Stimulated activated CD8-positive, alpha-beta memory T cell treated with anti-CD3 and anti-CD28 coated beads, Interleukin-7, amount 100 ng/mL, for 1 hour (primary cell): ENCODE measurements around the gene THRB.

Experiments
- DNase-seq, 2 donors: peaks; one replicate each; pipeline ENCODE4 v3.0.0-alpha.2; 2020; ENCODE audit warnings: low read depth in 2 of 2

The THRB gene

GRCh38 chr3:24270204-24270691, 224.4 kb downstream of the THRB start:
- DNase-seq: no peak

DNA sequence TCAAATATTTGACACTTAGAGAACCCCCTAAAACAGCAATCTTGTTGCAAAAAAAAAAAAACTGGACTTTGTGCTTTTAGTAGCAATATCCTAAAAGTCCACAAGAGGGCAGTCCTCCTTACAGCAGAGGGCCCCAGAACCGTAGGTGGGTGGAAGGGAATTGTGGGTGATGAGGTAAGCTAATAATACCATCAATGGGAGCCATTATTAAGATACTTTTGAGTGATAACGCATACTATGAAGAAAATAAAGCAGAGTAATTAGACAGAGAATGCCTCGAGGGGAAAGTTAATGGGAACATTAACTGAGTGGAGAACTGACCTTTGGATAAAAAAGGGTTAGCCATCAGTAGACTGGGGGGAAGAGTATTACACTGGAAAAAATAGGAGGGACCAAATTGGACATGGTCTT, 229.9 kb downstream of the THRB start:
- no peak for DNase-seq

DNA sequence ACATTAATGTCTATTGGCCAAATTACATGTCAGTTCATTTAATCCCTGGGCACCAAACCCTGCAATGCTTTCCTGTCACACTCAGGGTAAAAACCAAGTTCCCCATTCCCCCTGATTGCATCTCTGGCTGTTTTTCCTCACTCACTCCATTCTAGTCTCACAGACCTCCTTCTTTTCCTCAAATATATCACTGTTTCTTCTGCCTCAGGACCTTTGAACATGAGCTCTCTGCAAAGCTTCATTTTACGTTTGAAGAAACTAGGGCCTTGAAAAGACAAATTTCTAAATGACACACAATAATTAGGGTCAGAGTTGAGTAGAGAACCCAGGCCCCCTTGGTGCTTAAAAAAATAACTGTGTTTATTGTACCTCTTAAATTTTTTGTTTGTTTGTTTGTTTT, 230.6 kb downstream of the THRB start:
- DNase-seq: no peak

DNA sequence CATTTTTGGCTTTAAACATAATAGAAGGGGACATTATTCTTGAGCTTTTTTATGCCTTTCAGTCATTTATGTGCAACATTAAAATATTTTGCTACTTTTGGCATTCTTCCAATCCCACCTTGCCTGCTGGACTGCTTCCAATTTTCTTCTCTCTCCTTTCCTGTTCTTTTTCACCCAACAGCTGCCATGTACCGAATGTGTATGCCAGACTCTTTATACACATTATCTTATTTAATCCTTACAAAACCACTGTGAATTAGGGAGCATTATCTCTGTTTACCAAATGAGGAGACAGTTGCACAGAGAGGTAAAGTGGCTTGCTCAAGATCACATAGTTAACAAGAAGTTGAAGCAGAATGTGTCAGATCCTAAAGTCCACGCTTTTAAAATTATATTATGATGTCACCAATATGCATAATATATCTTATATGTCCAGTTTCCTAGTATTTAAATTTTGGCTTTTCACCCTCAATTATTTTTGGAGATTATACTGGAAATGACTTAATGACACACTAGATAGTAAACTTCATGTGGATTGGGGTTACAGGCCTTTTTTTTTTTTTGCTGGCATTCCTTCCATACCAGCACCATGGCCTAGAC, 231.5 kb downstream of the THRB start:
- DNase-seq: no peak

- DNase-seq: no peak
Observed at GRCh38 chr3:24261521-24261920, 233.1 kb downstream of the THRB start.

DNA sequence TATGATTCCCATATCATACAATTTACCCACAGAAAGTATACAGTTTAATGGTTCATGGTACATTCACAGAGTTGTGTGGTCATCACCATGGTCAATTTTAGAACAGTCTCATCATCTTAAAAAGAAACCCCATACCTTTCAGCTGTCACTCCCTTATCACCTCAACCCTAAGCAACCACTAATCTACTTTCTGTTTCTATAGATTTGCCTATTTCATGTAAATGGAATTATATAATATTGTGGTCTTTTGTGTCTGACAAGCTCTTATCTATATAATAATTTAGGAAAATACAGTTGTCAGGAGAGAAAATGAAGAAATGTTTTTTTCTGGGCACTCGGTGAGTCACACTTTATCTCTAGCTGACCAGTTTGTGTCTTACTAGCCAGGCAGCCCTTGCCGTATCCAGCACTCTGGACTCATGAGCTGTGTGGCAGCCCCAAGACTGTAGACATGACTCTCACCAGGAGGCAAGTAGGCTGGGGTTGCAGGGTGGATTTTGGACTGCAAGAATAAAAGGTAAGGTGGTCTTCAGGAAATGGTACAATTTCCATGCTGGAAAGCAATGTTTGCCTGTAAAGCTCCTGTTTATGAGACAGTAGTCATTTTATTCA, 234.6 kb downstream of the THRB start:
- no peak for DNase-seq

GRCh38 chr3:24258727-24259600, 235.7 kb downstream of the THRB start:
- DNase-seq: no peak

- DNase-seq: no peak
Observed at GRCh38 chr3:24258260-24258659, 236.4 kb downstream of the THRB start.

GRCh38 chr3:24255414-24255813, 239.2 kb downstream of the THRB start:
- no peak for DNase-seq

- no peak for DNase-seq
Observed at GRCh38 chr3:24254649-24255048, 240.0 kb downstream of the THRB start.

DNA sequence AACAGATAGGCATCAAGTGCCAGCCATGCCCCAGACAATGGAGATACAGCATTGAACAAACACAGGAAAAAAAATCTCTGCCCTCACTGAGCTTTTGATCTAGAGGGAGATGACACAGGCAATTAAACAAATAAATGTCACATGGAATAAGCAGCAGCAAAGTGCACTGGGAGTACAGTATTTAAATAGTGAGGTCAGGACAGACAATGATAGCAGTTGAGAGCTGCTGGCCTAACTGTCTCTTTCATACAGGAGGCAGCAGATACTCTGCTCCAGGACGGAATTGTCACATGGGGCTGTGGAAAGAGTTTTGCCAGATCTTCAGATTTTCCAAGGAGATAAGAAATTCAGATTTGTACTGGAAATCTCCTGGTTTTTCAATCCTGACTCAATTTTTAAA, 241.3 kb downstream of the THRB start:
- DNase-seq: no peak

GRCh38 chr3:24249523-24249922, 245.1 kb downstream of the THRB start:
- no peak for DNase-seq

DNA sequence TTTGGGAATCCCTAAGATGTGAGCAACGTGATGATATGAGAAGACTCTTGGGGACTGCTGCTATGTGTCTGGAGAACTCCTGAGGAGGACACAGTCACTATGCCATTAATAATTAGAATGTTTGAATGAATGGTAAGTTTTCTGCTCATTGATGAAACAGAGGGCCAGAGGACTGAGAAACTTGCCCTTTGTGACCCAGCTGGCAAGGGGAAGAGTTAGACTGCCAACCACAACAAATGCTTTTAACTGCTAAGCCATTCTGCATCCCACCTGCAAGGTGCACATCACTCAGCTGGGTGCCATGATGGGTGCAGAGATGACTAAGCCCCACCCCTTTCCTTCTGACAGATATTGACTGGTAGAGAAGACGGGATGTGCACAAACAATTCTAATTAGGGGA, 249.6 kb downstream of the THRB start:
- DNase-seq: no peak

DNA sequence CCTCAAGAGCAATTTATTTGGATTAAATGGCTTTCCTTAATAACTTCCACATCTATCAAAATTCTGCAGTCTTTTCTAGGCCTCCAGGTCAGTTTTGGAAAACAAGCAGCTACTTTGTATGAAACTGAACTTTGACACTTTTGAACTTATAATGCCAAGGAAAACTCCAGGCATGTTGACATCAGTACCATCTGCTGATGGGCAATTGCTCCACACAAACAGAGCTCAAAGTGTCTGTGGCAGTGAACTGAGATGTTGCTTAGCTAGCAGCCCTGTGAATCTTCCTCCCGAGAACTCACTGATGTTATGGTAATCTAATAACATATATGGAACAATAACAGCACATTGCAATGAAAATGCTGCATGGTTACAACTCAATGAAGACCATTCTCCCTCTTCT, 250.2 kb downstream of the THRB start:
- no peak for DNase-seq

DNA sequence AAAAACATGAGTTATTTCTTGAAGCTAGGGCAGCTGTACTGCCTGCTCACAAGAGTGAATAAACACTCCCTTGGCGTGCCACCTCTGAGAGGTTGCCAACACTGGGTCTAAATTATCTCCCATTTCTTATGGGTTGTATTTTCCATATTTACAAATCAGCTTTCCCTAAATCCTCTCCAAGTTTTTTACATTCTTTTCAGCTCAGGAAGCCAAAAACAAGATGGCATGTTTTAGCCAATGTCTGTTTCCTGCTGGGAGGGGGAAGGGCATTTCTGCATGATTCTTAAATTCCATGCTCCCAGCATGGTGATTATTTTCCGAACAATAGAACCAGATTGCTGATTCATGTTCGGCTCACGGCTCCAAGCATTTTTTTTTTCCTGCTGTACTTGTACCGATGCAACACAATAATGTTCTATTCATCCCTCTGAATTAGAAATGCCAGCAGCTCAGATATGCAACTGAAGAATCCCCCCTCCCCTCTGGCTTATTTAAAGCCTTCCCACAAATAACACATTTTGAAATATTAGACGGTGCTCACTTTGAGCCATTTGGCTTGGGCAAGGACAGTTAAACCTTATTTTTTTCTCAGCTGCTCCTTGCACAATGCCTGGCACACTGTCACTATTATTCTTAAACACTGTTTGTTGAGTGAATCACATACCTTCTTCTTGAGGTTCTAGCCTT, 252.5 kb downstream of the THRB start:
- no peak for DNase-seq

DNA sequence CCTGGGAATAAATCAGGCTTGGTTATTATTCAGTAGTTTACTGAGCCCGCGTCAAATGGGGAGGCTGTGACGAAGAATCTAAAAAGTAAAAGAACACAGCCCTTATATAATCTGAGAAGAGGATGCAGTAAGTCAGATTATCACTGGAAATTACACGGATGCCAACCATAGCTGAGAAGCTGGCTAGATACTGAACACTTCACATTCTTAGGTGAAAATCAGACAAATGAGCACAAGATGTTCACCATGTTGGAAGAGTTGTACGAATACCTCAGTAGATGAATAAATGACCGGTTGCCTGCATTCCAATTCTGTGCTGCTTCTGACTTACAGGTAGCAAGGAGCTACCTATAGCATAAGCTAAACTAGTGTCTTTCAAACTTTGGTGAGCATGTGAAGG, 254.3 kb downstream of the THRB start:
- DNase-seq: no peak

- DNase-seq: no peak
Observed at GRCh38 chr3:24237971-24238706, 256.5 kb downstream of the THRB start.

- DNase-seq: no peak
Observed at GRCh38 chr3:24235121-24235520, 259.5 kb downstream of the THRB start.

GRCh38 chr3:24232784-24233183, 261.9 kb downstream of the THRB start:
- DNase-seq: no peak

DNA sequence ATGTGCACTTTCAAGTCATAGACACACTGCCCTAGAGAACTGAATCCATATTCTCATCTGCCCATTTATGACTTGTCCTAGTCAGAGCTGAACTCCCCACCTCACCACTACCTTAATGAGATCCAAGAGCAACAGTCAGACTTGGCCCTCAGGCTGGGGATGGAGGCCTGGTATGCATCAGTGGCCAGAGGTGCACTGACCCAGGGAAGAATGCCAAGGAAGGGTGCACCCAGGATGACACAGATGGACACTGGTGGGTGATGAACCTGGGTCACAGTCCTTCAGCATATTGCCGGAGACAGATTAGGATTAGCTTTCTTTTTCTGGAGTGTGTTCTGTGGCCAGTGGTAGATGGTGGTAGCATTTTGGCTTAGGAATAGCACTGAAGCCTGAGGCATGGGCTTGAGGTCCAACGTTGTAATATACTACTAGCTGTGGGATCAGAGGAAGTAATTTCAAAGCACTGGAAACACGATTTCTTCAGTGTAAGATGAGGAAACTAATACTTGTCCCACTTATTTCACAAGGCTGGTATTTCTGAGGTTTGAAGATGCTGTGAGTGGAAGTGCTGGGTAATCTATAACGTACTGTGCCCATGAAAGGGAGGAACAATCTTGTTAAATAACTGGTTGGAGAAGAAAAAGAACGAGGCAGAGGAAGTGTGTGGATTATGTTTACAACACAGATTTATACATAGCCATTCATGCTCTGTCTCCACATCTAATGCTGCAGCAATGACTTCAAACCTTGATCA, 265.0 kb downstream of the THRB start:
- DNase-seq: no peak

DNA sequence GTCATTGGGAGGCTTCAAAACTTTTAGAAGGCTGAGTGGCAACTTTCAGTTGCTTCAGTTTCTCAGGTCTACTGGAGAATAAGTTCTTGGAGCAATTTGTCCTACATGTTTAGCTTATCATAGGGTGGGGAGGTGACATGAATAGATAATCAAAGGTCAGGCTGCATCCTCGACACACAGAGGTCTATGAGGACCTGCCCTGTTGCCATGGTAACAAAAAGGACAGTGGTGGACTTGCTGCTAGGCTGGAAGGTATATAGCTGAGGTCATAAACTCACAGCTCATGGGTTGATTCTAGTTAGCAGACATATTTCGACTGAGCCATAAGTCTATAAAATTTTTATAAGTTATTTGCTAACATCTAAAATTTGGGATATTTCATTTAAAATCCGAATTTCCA, 267.0 kb downstream of the THRB start:
- DNase-seq: no peak
